GM12892 (cell line): ENCODE data around the gene SLC35A5.

ENCODE experiments used
- POLR2A ChIP-seq: IDR thresholded peaks from 2 replicates; pipeline ENCODE4 v1.6.1; 2011; ENCODE audit warnings: low read depth, low read length, control low read depth
- POLR2AphosphoS5 ChIP-seq: IDR thresholded peaks from 2 replicates; pipeline ENCODE4 v1.6.1; 2011; ENCODE audit warnings: low read depth, low read length, control low read depth
- TAF1 ChIP-seq: IDR thresholded peaks from 2 replicates; pipeline ENCODE4 v1.6.1; 2011; ENCODE audit warnings: low read depth, mild to moderate bottlenecking, control low read depth, low read length, borderline replicate concordance

DNA sequence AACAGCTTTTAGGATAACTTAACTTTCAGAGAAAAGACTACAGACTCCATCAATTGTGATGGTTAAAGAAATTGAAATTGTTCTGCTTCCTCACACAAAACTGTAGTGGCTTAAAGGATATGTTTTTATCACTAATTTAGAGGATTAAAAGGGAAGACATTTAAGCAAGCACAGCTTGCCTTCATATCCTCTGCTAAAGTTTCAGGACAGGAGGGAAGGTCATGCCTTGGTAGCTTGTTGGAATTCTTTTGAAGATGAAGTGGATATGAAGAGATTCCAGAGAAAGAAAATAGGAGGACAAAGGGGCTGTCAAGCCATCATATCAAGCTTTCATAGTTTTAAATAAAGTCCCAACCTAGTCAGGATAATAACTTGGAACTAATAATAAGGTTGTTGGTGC is 46.0 kb downstream of the SLC35A5 start:
- no peak for TF ChIP-seq POLR2A
- TF ChIP-seq POLR2AphosphoS5: no peak
- TF ChIP-seq TAF1: no peak
